Peyer's patch (tissue), 4 donors: ENCODE data around the gene LIF.

Source experiments
- CTCF ChIP-seq, 6 experiments: fragments of 450-650 bp in 4 of 6; fragments of 200-600 bp in 2 of 6; sonication (generic) in 1 of 6; IDR thresholded peaks; one replicate each; pipeline ENCODE4 v1.5.1; 2017 to 2019; ENCODE audit warnings: antibody characterized with exemption in 6 of 6, mild to moderate bottlenecking in 3 of 6, moderate library complexity in 1 of 6
- POLR2A ChIP-seq, 2 donors: fragments of 450-650 bp; IDR thresholded peaks; one replicate each; pipeline ENCODE4 v1.5.1; 2017; ENCODE audit warnings: antibody characterized with exemption in 2 of 2, mild to moderate bottlenecking in 2 of 2, moderate library complexity in 2 of 2

DNA sequence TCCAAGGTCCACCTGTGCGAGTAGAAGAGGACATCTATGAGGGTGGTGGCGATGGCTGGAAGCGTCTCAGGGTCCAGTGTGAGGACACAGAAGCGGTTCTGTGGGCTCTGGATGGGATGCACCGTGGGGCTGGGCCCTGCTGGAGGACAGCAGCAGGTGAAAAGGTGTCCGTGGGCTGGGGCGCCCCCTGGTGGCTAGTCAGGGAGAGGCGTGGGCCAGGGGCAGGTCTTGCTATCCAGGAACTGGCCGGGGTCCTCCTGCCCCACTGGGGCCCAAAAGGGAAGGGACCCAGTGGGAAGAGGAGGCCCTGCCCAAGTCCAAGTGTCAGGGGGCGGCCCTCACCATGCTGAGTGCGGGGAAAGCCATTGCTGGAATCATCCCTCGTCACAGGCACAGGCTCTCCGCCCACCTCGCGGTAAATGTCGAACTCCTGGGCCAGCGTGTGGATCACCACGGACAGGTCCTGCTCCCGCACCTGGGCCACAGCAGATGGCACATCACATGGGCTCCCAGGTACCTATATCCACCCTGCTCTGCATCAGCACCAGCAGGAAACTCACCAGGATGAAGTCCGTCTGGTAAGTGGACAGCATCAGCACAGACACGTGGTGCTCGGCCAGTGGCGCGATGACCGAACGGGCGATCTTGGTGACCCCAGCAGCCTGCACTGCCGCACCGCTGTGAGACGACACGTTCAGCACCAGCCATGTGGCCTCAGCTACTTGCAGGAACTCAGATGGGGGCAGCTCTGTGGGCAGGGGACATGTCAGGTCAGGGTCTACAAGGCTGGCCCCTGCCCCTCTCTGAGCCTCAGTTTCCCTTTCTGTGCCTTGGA lies 40.5 kb upstream of the LIF start:
- peak; percentile 89 to 98 (median 93) for TF ChIP-seq CTCF (IDR thresholded peaks at IDR 0.05)
- no peak for TF ChIP-seq POLR2A (IDR thresholded peaks at IDR 0.05)
